T-cell (primary cell): ENCODE measurements around the gene OR51D1. TPM values are rescaled to one million over a fixed set of nuclear protein-coding genes. Genes with fewer than 3 reads are reported as not detected.

Source experiments
- ATAC-seq, 4 experiments: fragments of 200-7000 bp in 3 of 4; fragments of 150-1000 bp in 1 of 4; cut with Tn5 transposase; replicated peaks in 1 of 4; 1 replicate in 3 of 4; 2 replicates in 1 of 4; pipeline ENCODE4 v1.10.0; 2021; ENCODE audit warnings: moderate library complexity in 3 of 4, mild to moderate bottlenecking in 2 of 4, moderate number of reproducible peaks in 1 of 4
- CTCF ChIA-PET, 2 donors: fragments of 300-600 bp; sonication (Branson Sonifier 250); formaldehyde crosslinking; loops; one replicate each; lab custom pipeline; 2022; ENCODE audit warnings: antibody characterized with exemption in 2 of 2; lab: Charles Lee
- POLR2A ChIA-PET, 2 donors: fragments of 300-600 bp; sonication (Branson Sonifier 250); formaldehyde crosslinking; loops; one replicate each; lab custom pipeline; 2022; ENCODE audit warnings: antibody characterized with exemption in 2 of 2; lab: Charles Lee
- DNase-seq, 35 experiments: peaks; one replicate each; pipeline versions ENCODE4 v3.0.0 to v3.0.0-alpha.2; 2013 to 2023
- H3K27ac ChIP-seq: one replicate; pipeline ENCODE4 v1.5.1; 2013; ENCODE audit warnings: low read length
- H3K27me3 ChIP-seq, 2 experiments: replicated peaks in 1 of 2; 1 replicate in 1 of 2; 2 replicates in 1 of 2; pipeline versions ENCODE4 v1.6.1 to v1.7.0; 2013; ENCODE audit warnings: low read length in 1 of 2, mixed read lengths in 1 of 2; ENCODE audit not compliant: control insufficient read depth in 2 of 2, insufficient read depth in 2 of 2; ENCODE audit errors: extremely low read depth in 1 of 2
- H3K36me3 ChIP-seq, 2 donors: 1 replicate in 1 of 2; 2 replicates in 1 of 2; pipeline versions ENCODE4 v1.6.1 to v1.7.0; 2013; ENCODE audit warnings: low read length in 1 of 2; ENCODE audit not compliant: control insufficient read depth in 2 of 2, insufficient read depth in 1 of 2; ENCODE audit errors: extremely low read depth in 1 of 2
- H3K4me1 ChIP-seq, 2 experiments: 1 replicate in 1 of 2; 2 replicates in 1 of 2; pipeline versions ENCODE4 v1.6.1 to v1.7.0; 2013; ENCODE audit warnings: low read length in 2 of 2, mixed read lengths in 1 of 2; ENCODE audit not compliant: insufficient read depth in 2 of 2, control insufficient read depth in 1 of 2; ENCODE audit errors: extremely low read depth in 1 of 2
- H3K4me3 ChIP-seq, 2 donors: 1 replicate in 1 of 2; 2 replicates in 1 of 2; pipeline versions ENCODE4 v1.5.1 to v1.7.0; 2013; ENCODE audit warnings: mild to moderate bottlenecking in 2 of 2, low read length in 1 of 2, moderate library complexity in 1 of 2; ENCODE audit not compliant: control insufficient read depth in 1 of 2; ENCODE audit errors: extremely low read depth in 1 of 2
- H3K9me3 ChIP-seq: 2 replicates; pipeline ENCODE4 v1.7.0; 2013
- H3K27ac Mint-ChIP-seq, 2 donors: one replicate each; pipeline ENCODE4 v1.8.0; 2020 to 2021; ENCODE audit warnings: mild to moderate bottlenecking in 2 of 2, mixed read lengths in 2 of 2
- H3K27me3 Mint-ChIP-seq, 2 donors: one replicate each; pipeline ENCODE4 v1.8.0; 2021 to 2022; ENCODE audit warnings: mixed read lengths in 2 of 2
- H3K36me3 Mint-ChIP-seq: one replicate; pipeline ENCODE4 v1.8.0; 2021; ENCODE audit warnings: mixed read lengths
- H3K4me1 Mint-ChIP-seq, 3 donors: one replicate each; pipeline ENCODE4 v1.8.0; 2020 to 2022; ENCODE audit warnings: mixed read lengths in 3 of 3, mild to moderate bottlenecking in 1 of 3
- H3K4me3 Mint-ChIP-seq, 3 donors: one replicate each; pipeline ENCODE4 v1.8.0; 2020 to 2022; ENCODE audit warnings: mild to moderate bottlenecking in 3 of 3, mixed read lengths in 3 of 3, moderate library complexity in 3 of 3
- H3K9me3 Mint-ChIP-seq, 3 donors: one replicate each; pipeline ENCODE4 v1.8.0; 2020 to 2022; ENCODE audit warnings: mixed read lengths in 3 of 3
- WGBS: methylation state at CpG from one replicate; pipeline ENCODE4 v1.1.5; 2013; ENCODE audit warnings: missing lambda C conversion rate; ENCODE audit not compliant: insufficient coverage; 5-methylcytosine and 5-hydroxymethylcytosine counted together
- total RNA-seq, 35 experiments: library from RNA in 6 of 35; stranded (reverse) in 6 of 35; fragments of 120-200 nt in 1 of 35; gene quantifications; one replicate each; pipeline versions ENCODE4 v1.2.1 to v1.2.4 and lab custom pipeline; 2013 to 2026

Gene OR51D1
- total RNA-seq, 5 donors from 2014 or later (not counting 1 experiment from before 2014, with no cell fraction given) = not detected

DNA sequence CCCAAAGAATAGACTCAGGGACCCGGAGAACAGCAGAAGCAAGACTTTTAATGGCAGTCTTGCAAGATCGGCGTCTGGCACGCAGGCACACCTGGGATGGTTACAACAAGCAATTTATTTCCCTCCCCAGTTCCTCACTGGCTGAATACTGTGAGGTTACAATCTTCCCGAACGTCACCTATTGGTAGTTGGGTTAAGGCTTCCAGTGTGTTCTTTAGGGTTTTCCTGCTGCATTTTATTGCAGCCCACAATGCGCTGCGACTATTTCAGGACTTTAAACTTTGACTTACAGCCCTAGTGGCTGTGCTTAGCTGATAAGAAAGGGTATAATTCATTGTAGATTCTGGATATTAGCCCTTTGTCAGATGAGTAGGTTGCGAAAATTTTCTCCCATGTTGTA lies 17.8 kb upstream of the OR51D1 start:
- H3K4me3 Mint-ChIP-seq = no peak overlapping the region
- H3K27ac Mint-ChIP-seq = no peak overlapping the region
- no peaks in the 10 kb centered on the region for H3K4me1 Mint-ChIP-seq
- DNase-seq = no peak
- Histone ChIP-seq H3K27ac (no peak overlapping the region), H3K27me3 (peaks cover 0 to 3% of the 10 kb centered on the region in 2 experiments), H3K4me3 (no peak overlapping the region), H3K9me3 (no peaks in the 10 kb centered on the region), H3K36me3 (no peaks in the 10 kb centered on the region), H3K4me1 (no peaks in the 10 kb centered on the region)
- H3K36me3 Mint-ChIP-seq = no peaks in the 10 kb centered on the region
- no peak for ATAC-seq
- H3K27me3 Mint-ChIP-seq = peaks cover 26 to 28% of the 10 kb centered on the region in 2 donors
- ChIA-PET CTCF (no interaction called here), POLR2A (no interaction called here)
- no peaks in the 10 kb centered on the region for H3K9me3 Mint-ChIP-seq
- WGBS = 58% methylated on average over 2 of the region's 9 CpGs

DNA sequence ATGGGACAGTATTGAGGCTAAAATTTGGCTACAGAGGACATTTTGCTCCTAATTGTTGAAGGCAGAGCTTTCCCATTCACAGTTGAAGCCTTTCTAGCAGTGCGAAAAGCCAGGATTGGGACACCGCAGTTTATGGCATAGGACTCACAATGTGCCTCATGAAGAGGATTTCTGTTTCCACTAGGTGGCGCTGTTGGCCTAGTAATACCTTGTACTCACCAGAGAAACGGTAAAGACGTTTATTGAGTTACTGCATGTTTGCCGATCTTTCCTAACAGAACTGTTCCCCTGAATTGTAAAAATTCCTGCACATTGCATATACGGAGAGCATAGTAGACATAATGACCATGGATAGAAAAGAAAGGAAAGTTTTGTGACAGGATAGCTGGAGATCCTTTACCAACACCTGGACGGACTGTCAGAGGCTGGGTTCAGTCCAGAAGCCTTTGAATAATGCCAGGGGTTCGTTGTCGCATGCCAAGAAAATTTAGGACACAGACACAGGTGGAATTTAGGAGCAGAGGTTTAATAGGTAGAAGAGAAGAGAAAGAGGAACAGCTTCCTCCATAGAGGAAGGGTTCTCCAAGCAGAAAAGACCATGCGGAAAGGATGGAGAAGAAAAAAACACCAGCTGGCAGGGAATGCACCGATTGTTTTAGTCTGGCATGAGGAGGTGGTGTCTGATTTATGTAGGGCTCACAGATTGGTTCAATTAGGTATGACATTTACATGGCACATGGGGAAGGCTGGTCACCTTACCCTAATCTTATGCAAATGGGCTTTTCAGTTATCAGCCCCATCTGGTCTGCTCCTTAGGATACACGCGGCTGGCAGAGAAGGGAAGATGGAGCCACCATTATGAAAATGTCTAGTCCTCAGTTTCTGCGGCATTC lies 10.8 kb upstream of the OR51D1 start:
- peak in 21 of 35 experiments; percentile 5 to 57 (median 17) for DNase-seq
- Mint-ChIP-seq H3K9me3 (peaks cover 8 to 17% (median 14%) of the 10 kb centered on the region in 3 donors), H3K36me3 (peaks cover 8% of the 10 kb centered on the region), H3K4me1 (no peaks in the 10 kb centered on the region), H3K4me3 (no peak overlapping the region), H3K27me3 (peaks cover 39 to 46% of the 10 kb centered on the region in 2 donors), H3K27ac (no peak overlapping the region)
- Histone ChIP-seq H3K4me1 (no peaks in the 10 kb centered on the region), H3K9me3 (no peaks in the 10 kb centered on the region), H3K27me3 (peaks cover 0 to 4% of the 10 kb centered on the region in 2 experiments), H3K27ac (no peak overlapping the region), H3K36me3 (peaks cover 0 to 3% of the 10 kb centered on the region in 2 donors), H3K4me3 (no peak overlapping the region)
- ChIA-PET CTCF (interaction anchor here (0.7 to 2.7 kb wide), 2 partner anchors 10 to 1496 kb away, joined by 3 to 13 read pairs; partner anchors contain the start of gene OR51D1 (in 1 of the 2)), POLR2A (no interaction called here)
- ATAC-seq = no peak
- 49% methylated on average over 12 of the region's 15 CpGs for WGBS

DNA sequence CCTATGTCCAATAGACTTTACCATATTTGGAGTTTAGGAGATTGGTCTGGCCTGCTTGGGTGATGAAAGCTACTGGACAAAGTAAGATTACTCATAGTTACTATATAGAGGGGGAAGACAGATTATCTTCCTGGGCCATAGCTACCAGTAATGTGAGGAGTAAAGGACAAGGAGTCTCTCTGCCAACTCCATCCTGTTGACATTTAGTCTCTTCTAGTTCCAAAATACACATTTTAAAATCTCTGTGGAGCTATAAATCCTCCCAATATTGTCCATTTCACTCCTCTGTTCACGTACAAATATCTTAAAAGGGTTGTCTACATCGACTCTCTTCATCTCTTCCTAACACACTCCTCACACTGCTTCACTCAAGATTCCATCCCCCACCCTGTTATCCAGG lies 1.1 kb upstream of the OR51D1 start:
- Mint-ChIP-seq H3K4me1 (no peaks in the 10 kb centered on the region), H3K9me3 (peaks cover 0 to 2% (median 0%) of the 10 kb centered on the region in 3 donors), H3K27me3 (peaks cover 7 to 17% of the 10 kb centered on the region in 2 donors), H3K27ac (no peak overlapping the region), H3K36me3 (no peaks in the 10 kb centered on the region), H3K4me3 (no peak overlapping the region)
- peaks cover 0 to 6% of the 10 kb centered on the region in 2 experiments for H3K4me1 ChIP-seq
- H3K27me3 ChIP-seq = peaks cover 0 to 12% of the 10 kb centered on the region in 2 experiments
- no peak overlapping the region for H3K27ac ChIP-seq
- no peaks in the 10 kb centered on the region for H3K36me3 ChIP-seq
- WGBS = 82% methylated on average over 2 of the region's 2 CpGs
- no peaks in the 10 kb centered on the region for H3K9me3 ChIP-seq
- ChIA-PET POLR2A (no interaction called here), CTCF (interaction anchor here (0.6 to 2.4 kb wide), 12 partner anchors 9 to 1255 kb away, joined by 3 to 13 read pairs (median 4); partner anchors contain the start of gene TRIM68 (in 1 of the 2))
- no peak overlapping the region for H3K4me3 ChIP-seq
- DNase-seq (no peak), ATAC-seq (no peak)

DNA sequence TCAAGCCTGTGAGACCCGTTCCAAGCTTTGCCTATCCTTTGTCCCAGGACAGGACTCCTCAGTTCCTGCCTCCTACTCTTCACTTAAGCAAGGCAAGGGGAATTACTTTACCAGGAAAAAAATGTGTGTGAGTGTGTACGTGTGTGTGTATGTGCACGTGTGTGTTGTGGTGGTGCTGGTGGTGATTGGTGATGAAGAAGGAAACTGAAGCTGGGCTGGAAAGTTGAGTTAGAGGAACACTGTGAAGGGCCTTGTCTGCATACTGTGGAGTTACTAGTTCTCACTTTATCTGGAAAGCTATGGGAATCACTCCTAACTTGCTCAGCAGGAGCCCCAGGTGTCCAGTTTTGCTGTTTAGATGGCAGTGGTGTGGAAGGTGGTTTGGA lies 378 bp downstream of the OR51D1 start:
- H3K4me1 Mint-ChIP-seq = no peaks in the 10 kb centered on the region
- no peaks in the 10 kb centered on the region for H3K9me3 Mint-ChIP-seq
- ChIA-PET POLR2A (interaction anchor here (0.6 to 1.0 kb wide), 2 partner anchors 56 to 450 kb away, joined by 3 to 5 read pairs; no protein-coding TSS in a partner anchor), CTCF (interaction anchor here (0.6 to 2.4 kb wide), 6 partner anchors 8 to 1258 kb away, joined by 3 to 13 read pairs (median 5); no protein-coding TSS in a partner anchor)
- no peak overlapping the region for H3K27ac Mint-ChIP-seq
- peaks cover 0 to 13% of the 10 kb centered on the region in 2 donors for H3K27me3 Mint-ChIP-seq
- no peaks in the 10 kb centered on the region for H3K9me3 ChIP-seq
- no peak overlapping the region for H3K27ac ChIP-seq
- ATAC-seq = no peak
- H3K36me3 Mint-ChIP-seq = no peaks in the 10 kb centered on the region
- H3K4me3 ChIP-seq = no peak overlapping the region
- peaks cover 0 to 6% of the 10 kb centered on the region in 2 experiments for H3K4me1 ChIP-seq
- WGBS = no CpG with 5 or more reads among the region's 3 CpGs
- H3K27me3 ChIP-seq = peaks cover 0 to 19% of the 10 kb centered on the region in 2 experiments
- H3K4me3 Mint-ChIP-seq = no peak overlapping the region
- H3K36me3 ChIP-seq = no peaks in the 10 kb centered on the region
- DNase-seq = no peak

DNA sequence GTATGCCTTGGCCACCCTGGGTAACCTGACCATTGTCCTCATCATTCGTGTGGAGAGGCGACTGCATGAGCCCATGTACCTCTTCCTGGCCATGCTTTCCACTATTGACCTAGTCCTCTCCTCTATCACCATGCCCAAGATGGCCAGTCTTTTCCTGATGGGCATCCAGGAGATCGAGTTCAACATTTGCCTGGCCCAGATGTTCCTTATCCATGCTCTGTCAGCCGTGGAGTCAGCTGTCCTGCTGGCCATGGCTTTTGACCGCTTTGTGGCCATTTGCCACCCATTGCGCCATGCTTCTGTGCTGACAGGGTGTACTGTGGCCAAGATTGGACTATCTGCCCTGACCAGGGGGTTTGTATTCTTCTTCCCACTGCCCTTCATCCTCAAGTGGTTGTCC lies 2.7 kb downstream of the OR51D1 start:
- Histone ChIP-seq H3K4me1 (peaks cover 0 to 6% of the 10 kb centered on the region in 2 experiments), H3K27me3 (peaks cover 0 to 26% of the 10 kb centered on the region in 2 experiments), H3K9me3 (no peaks in the 10 kb centered on the region), H3K27ac (no peak overlapping the region), H3K4me3 (no peak overlapping the region), H3K36me3 (no peaks in the 10 kb centered on the region)
- Mint-ChIP-seq H3K4me1 (no peaks in the 10 kb centered on the region), H3K9me3 (no peaks in the 10 kb centered on the region), H3K27me3 (peaks cover 3 to 16% of the 10 kb centered on the region in 2 donors), H3K4me3 (no peak overlapping the region), H3K27ac (no peak overlapping the region), H3K36me3 (no peaks in the 10 kb centered on the region)
- DNase-seq (no peak), ATAC-seq (no peak)
- WGBS = 57% methylated on average over 4 of the region's 6 CpGs
- ChIA-PET POLR2A (no interaction called here), CTCF (no interaction called here)

DNA sequence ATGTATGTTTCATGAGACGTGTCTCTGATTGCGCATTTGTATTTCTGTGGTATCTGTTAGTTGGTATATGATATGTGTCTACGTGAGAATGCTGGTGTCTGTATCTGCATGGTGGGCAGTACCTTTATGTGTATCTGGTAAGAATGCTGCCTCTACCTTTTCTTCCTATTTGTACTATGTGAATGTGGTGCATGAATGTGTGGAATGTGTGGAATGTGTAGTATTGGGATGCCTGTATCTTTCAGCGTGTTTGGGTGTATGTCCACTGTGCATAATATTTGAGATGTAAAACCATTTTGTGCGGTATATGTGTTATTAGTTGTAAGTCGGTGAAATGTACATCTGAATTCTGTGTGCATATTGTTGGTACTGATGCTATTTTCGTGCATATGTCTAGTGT lies 4.2 kb downstream of the OR51D1 start:
- CTCF ChIA-PET = no interaction called here
- no peaks in the 10 kb centered on the region for H3K4me1 Mint-ChIP-seq
- peaks cover 3 to 16% of the 10 kb centered on the region in 2 donors for H3K27me3 Mint-ChIP-seq

More for the DNA sequence above, 4.2 kb downstream of the OR51D1 start:
- POLR2A ChIA-PET = no interaction called here
- peaks cover 0 to 26% of the 10 kb centered on the region in 2 experiments for H3K27me3 ChIP-seq
- no peak for DNase-seq
- Mint-ChIP-seq H3K9me3 (no peaks in the 10 kb centered on the region), H3K27ac (no peak overlapping the region), H3K4me3 (no peak overlapping the region), H3K36me3 (no peaks in the 10 kb centered on the region)
- H3K36me3 ChIP-seq = no peaks in the 10 kb centered on the region
- peaks cover 0 to 6% of the 10 kb centered on the region in 2 experiments for H3K4me1 ChIP-seq
- no peak overlapping the region for H3K4me3 ChIP-seq
- no peak for ATAC-seq
- no peak overlapping the region for H3K27ac ChIP-seq
- H3K9me3 ChIP-seq = no peaks in the 10 kb centered on the region
- WGBS = 91% methylated on average over 7 of the region's 7 CpGs
